GM18861 (cell line): ENCODE results near the gene CHIC2.
"Not testable (repeated sequence)": the region's sequence is repeated elsewhere in the genome, so short reads cannot be mapped to it uniquely, and the experiment has no call there.

Source experiments
- ATAC-seq: cut with Tn5 transposase; IDR thresholded peaks from one replicate; pipeline ENCODE4 v1.9.1; 2021; ENCODE audit not compliant: unreplicated experiment

The CHIC2 gene

GRCh38 chr4:54061873-54062272 lies 2.5 kb downstream of the CHIC2 start:
- no peak for ATAC-seq

- ATAC-seq: no peak
Observed at GRCh38 chr4:54061067-54061466, 3.3 kb downstream of the CHIC2 start.

- ATAC-seq: no peak
Observed at GRCh38 chr4:54060116-54060515, 4.3 kb downstream of the CHIC2 start.

GRCh38 chr4:54058171-54058570 lies 6.2 kb downstream of the CHIC2 start:
- ATAC-seq: no peak

GRCh38 chr4:54056360-54056759 lies 8.0 kb downstream of the CHIC2 start:
- ATAC-seq: no peak

- ATAC-seq: no peak
Observed at GRCh38 chr4:54055494-54055893, 8.9 kb downstream of the CHIC2 start.

- ATAC-seq: no peak
Observed at GRCh38 chr4:54054501-54054900, 9.9 kb downstream of the CHIC2 start.

GRCh38 chr4:54053322-54053721 lies 11.1 kb downstream of the CHIC2 start:
- ATAC-seq: not testable (repeated sequence)

GRCh38 chr4:54050214-54050904 lies 14.0 kb downstream of the CHIC2 start:
- ATAC-seq: no peak

- not testable (repeated sequence) for ATAC-seq
Observed at GRCh38 chr4:54043630-54044029, 20.8 kb downstream of the CHIC2 start.

GRCh38 chr4:54041933-54042332 lies 22.5 kb downstream of the CHIC2 start:
- ATAC-seq: no peak

GRCh38 chr4:54041100-54041499 lies 23.3 kb downstream of the CHIC2 start:
- no peak for ATAC-seq

- ATAC-seq: no peak
Observed at GRCh38 chr4:54038056-54038455, 26.3 kb downstream of the CHIC2 start.

GRCh38 chr4:54036184-54036583 lies 28.2 kb downstream of the CHIC2 start:
- ATAC-seq: no peak

GRCh38 chr4:54032558-54033135 lies 31.8 kb downstream of the CHIC2 start:
- ATAC-seq: no peak

GRCh38 chr4:54027311-54027710 lies 37.1 kb downstream of the CHIC2 start:
- no peak for ATAC-seq

GRCh38 chr4:54025582-54025981 lies 38.8 kb downstream of the CHIC2 start:
- no peak for ATAC-seq

- not testable (repeated sequence) for ATAC-seq
Observed at GRCh38 chr4:54023019-54023418, 41.4 kb downstream of the CHIC2 start.

GRCh38 chr4:54017974-54018373 lies 46.4 kb downstream of the CHIC2 start:
- no peak for ATAC-seq

GRCh38 chr4:54017308-54017707 lies 47.1 kb downstream of the CHIC2 start:
- ATAC-seq: no peak

- no peak for ATAC-seq
Observed at GRCh38 chr4:54016504-54016903, 47.9 kb downstream of the CHIC2 start.

GRCh38 chr4:54015423-54016030 lies 48.9 kb downstream of the CHIC2 start:
- ATAC-seq: no peak
